PFSK-1 (cell line): ENCODE results near the gene ADAM12.

Experiments
- POLR2AphosphoS5 ChIP-seq: IDR thresholded peaks from 2 replicates; pipeline ENCODE4 v1.6.1; 2012; ENCODE audit warnings: low read depth, mild to moderate bottlenecking, control low read depth, low read length, moderate library complexity
- SIN3A ChIP-seq: IDR thresholded peaks from 2 replicates; pipeline ENCODE4 v1.6.1; 2012; ENCODE audit warnings: mild to moderate bottlenecking, low read length, moderate library complexity, borderline replicate concordance; ENCODE audit not compliant: insufficient read depth
- TAF1 ChIP-seq: IDR thresholded peaks from 2 replicates; pipeline ENCODE4 v1.6.1; 2012; ENCODE audit warnings: low read length, control low read depth, borderline replicate concordance; ENCODE audit not compliant: insufficient read depth
- TF ChIP-seq, protein P1 (sequence below), 2 experiments: IDR thresholded peaks; 2 replicates each; pipeline versions ENCODE4 v1.6.1 to v1.8.0; 2011 to 2012; ENCODE audit warnings: low read depth in 2 of 2, low read length in 2 of 2, control low read depth in 1 of 2, inconsistent platforms in 1 of 2, mild to moderate bottlenecking in 1 of 2, moderate library complexity in 1 of 2; ENCODE audit not compliant: insufficient read depth in 1 of 2

DNA sequence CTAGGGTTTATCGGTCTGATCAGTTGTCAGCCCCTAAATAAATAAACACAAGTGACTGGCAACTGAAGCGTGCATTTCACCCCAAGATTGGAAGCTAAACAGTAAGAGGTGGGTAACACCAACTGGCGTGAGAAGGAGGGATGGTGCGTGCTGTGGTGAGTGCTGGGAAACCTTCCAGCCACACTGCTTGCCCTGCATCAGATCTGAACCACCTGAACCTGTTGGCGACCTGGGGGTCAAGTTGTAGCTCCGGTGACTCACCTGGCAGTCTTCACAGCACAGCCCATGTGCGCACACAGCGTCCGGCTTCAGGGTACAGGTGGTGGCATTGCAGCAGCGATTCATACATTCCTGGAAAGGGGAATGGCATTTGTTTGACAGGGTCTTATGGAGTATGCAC lies 321.8 kb downstream of the ADAM12 start:
- TF ChIP-seq, protein P1, sequence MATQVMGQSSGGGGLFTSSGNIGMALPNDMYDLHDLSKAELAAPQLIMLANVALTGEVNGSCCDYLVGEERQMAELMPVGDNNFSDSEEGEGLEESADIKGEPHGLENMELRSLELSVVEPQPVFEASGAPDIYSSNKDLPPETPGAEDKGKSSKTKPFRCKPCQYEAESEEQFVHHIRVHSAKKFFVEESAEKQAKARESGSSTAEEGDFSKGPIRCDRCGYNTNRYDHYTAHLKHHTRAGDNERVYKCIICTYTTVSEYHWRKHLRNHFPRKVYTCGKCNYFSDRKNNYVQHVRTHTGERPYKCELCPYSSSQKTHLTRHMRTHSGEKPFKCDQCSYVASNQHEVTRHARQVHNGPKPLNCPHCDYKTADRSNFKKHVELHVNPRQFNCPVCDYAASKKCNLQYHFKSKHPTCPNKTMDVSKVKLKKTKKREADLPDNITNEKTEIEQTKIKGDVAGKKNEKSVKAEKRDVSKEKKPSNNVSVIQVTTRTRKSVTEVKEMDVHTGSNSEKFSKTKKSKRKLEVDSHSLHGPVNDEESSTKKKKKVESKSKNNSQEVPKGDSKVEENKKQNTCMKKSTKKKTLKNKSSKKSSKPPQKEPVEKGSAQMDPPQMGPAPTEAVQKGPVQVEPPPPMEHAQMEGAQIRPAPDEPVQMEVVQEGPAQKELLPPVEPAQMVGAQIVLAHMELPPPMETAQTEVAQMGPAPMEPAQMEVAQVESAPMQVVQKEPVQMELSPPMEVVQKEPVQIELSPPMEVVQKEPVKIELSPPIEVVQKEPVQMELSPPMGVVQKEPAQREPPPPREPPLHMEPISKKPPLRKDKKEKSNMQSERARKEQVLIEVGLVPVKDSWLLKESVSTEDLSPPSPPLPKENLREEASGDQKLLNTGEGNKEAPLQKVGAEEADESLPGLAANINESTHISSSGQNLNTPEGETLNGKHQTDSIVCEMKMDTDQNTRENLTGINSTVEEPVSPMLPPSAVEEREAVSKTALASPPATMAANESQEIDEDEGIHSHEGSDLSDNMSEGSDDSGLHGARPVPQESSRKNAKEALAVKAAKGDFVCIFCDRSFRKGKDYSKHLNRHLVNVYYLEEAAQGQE (IDR thresholded peaks at IDR 0.05; ENCODE audit: insufficient read depth in 1 of 2, low read depth in 2 of 2, low read length in 2 of 2), result no peak
- TF ChIP-seq POLR2AphosphoS5 (no peak), TAF1 (no peak), SIN3A (no peak)
